ENCODE measurements around the gene DHRS4L2. TPM values are rescaled to one million over a fixed set of nuclear protein-coding genes. Genes with fewer than 3 reads are reported as not detected.

The DHRS4L2 gene
- total and polyA plus RNA-seq, 10 of the 15 experiments (the other 5 are each of a cell fraction or from before 2014, with no cell fraction given) = 2.8 to 49.3 (median 21.8) TPM

GRCh38 chr14:24038686-24039085, 50.0 kb downstream of the DHRS4L2 start:
- POLR2A ChIA-PET = no interaction called here
- intact Hi-C loops (cut with micrococcal nuclease; ENCODE audit: unreplicated experiment) = no loop called here
- WGBS (ENCODE audit: insufficient coverage, insufficient replicate concordance, low lambda C conversion rate, missing lambda C conversion rate) = 66% methylated on average over 2 of the region's 2 CpGs
- CTCF ChIA-PET = interaction anchor here (0.8 to 1.0 kb wide), 3 partner anchors 44 to 70 kb away, joined by 3 to 4 read pairs (median 3); no protein-coding TSS in a partner anchor
- in situ Hi-C loops (cut with MboI) = loop anchor here (10.0 kb wide), 1 partner anchor 64 kb away; no protein-coding TSS in a partner anchor
- DNase-seq (ENCODE audit: low read depth, low spot score) = no peak
- SMC1A ChIA-PET (ENCODE audit: uncharacterized antibody, unreplicated experiment) = interaction anchor here (1.3 to 1.4 kb wide), 2 partner anchors 24 to 70 kb away, joined by 3 to 4 read pairs; no protein-coding TSS in a partner anchor
- Histone ChIP-seq H3K79me2 (ENCODE audit: control insufficient read depth, insufficient read depth, low read length) (no peaks in the 10 kb centered on the region), H3K4me1 (ENCODE audit: control insufficient read depth, insufficient read depth, low read length) (no peaks in the 10 kb centered on the region; the same call in 1 of the 2 replicates), H3K9me3 (replicated peaks; ENCODE audit: control insufficient read depth, insufficient read depth, low read length) (no peaks in the 10 kb centered on the region), H2AFZ (ENCODE audit: control insufficient read depth, low read depth, low read length) (no peak overlapping the region), H3K27me3 (replicated peaks in 1 of 2; ENCODE audit: control insufficient read depth in 2 of 2, insufficient read depth in 2 of 2, low read length in 1 of 2) (no peaks in the 10 kb centered on the region), H4K20me1 (ENCODE audit: control insufficient read depth, insufficient read depth) (no peaks in the 10 kb centered on the region), H3K36me3 (ENCODE audit: control insufficient read depth in 2 of 2, insufficient read depth in 2 of 2, low read length in 1 of 2) (no peaks in the 10 kb centered on the region), H3K9ac (ENCODE audit: control insufficient read depth, insufficient read depth, low read length) (no peak overlapping the region), H3K4me3 (no peak overlapping the region), H3K27ac (ENCODE audit: control insufficient read depth, insufficient read depth) (no peak overlapping the region), H3K4me2 (ENCODE audit: control insufficient read depth, insufficient read depth) (no peak overlapping the region)
- BruUV-seq (replicated peaks) = no TSS peak
- ATAC-seq = no peak
- FAIRE-seq = no peak
- RAD21 ChIA-PET (ENCODE audit: unreplicated experiment) = interaction anchor here (0.8 kb wide), 1 partner anchor 123 kb away, joined by 3 read pairs; the partner anchor contains the start of gene IRF9
- TF ChIP-seq BCL3 (IDR thresholded peaks at IDR 0.05; ENCODE audit: borderline replicate concordance, insufficient read depth, low read depth, low read length, poor library complexity, severe bottlenecking) (no peak), DPF2 (IDR thresholded peaks at IDR 0.05) (no peak), WRNIP1 (IDR thresholded peaks at IDR 0.05; ENCODE audit: borderline replicate concordance, low read depth, low read length) (no peak), E2F8 (IDR thresholded peaks at IDR 0.05; ENCODE audit: low read depth, partially characterized antibody) (no peak), CHD4 (IDR thresholded peaks at IDR 0.05) (no peak), FOXK2 (IDR thresholded peaks at IDR 0.05) (no peak), PKNOX1 (IDR thresholded peaks at IDR 0.05) (no peak), ZNF24 (IDR thresholded peaks at IDR 0.05) (no peak), SMAD1 (IDR thresholded peaks at IDR 0.05; ENCODE audit: low read depth, partially characterized antibody) (no peak), MYB (IDR thresholded peaks at IDR 0.05; ENCODE audit: borderline replicate concordance, low read depth, low read length) (no peak), PBX3 (IDR thresholded peaks at IDR 0.05; ENCODE audit: insufficient replicate concordance, low read depth, low read length) (no peak)
